ENCODE data around the gene PTGFRN.

The PTGFRN gene

GRCh38 chr1:116877141-116877818 is 32.4 kb upstream of the PTGFRN start:
- no peaks in the 10 kb centered on the region for H3K27me3 ChIP-seq
- TF ChIP-seq CTCF (IDR thresholded peaks at IDR 0.05; ENCODE audit: low read depth, low read length) = no peak
- no peak for DNase-seq
- no peaks in the 10 kb centered on the region for H3K36me3 ChIP-seq
- no peaks in the 10 kb centered on the region for H3K9me3 ChIP-seq
- peaks cover 22% of the 10 kb centered on the region for H3K4me1 ChIP-seq
- H3K4me3 ChIP-seq (ENCODE audit: low read depth, low read length) = peak overlapping the region; percentile 27; the same call in 1 of the 2 replicates

GRCh38 chr1:116878804-116879477 is 30.8 kb upstream of the PTGFRN start:
- H3K27me3 ChIP-seq = no peaks in the 10 kb centered on the region
- H3K36me3 ChIP-seq = no peaks in the 10 kb centered on the region
- H3K4me3 ChIP-seq (ENCODE audit: low read depth, low read length) = peak overlapping the region; percentile 27
- peak; percentile 72 for DNase-seq
- peak; percentile 32 for TF ChIP-seq CTCF (IDR thresholded peaks at IDR 0.05; ENCODE audit: low read depth, low read length)
- H3K4me1 ChIP-seq = peaks cover 21% of the 10 kb centered on the region
- no peaks in the 10 kb centered on the region for H3K9me3 ChIP-seq

- Histone ChIP-seq H3K4me3 (ENCODE audit: low read depth, low read length) (peak overlapping the region; percentile 27; the same call in 1 of the 2 replicates), H3K27me3 (no peaks in the 10 kb centered on the region), H3K9me3 (no peaks in the 10 kb centered on the region), H3K36me3 (no peaks in the 10 kb centered on the region), H3K4me1 (peaks cover 20% of the 10 kb centered on the region)
- peak; percentile 10 for DNase-seq
- no peak for TF ChIP-seq CTCF (IDR thresholded peaks at IDR 0.05; ENCODE audit: low read depth, low read length)
Measured at GRCh38 chr1:116879478-116880133, 30.1 kb upstream of the PTGFRN start.

- DNase-seq = no peak
- H3K4me1 ChIP-seq = peaks cover 20% of the 10 kb centered on the region
- no peaks in the 10 kb centered on the region for H3K36me3 ChIP-seq
- TF ChIP-seq CTCF (IDR thresholded peaks at IDR 0.05; ENCODE audit: low read depth, low read length) = no peak
- no peaks in the 10 kb centered on the region for H3K27me3 ChIP-seq
- no peaks in the 10 kb centered on the region for H3K9me3 ChIP-seq
- H3K4me3 ChIP-seq (ENCODE audit: low read depth, low read length) = no peak overlapping the region
Measured at GRCh38 chr1:116880917-116881316, 28.8 kb upstream of the PTGFRN start.

GRCh38 chr1:116881879-116882520 is 27.7 kb upstream of the PTGFRN start:
- peak; percentile 46 for DNase-seq
- H3K4me3 ChIP-seq (ENCODE audit: low read depth, low read length) = no peak overlapping the region
- H3K9me3 ChIP-seq = no peaks in the 10 kb centered on the region
- peaks cover 20% of the 10 kb centered on the region for H3K4me1 ChIP-seq
- H3K27me3 ChIP-seq = no peaks in the 10 kb centered on the region
- TF ChIP-seq CTCF (IDR thresholded peaks at IDR 0.05; ENCODE audit: low read depth, low read length) = peak; percentile 58
- H3K36me3 ChIP-seq = no peaks in the 10 kb centered on the region

Data from BE2C (cell line).